ENCODE results near the gene ANKS1B. TPM values are rescaled to one million over a fixed set of nuclear protein-coding genes. Genes with fewer than 3 reads are reported as not detected.

ANKS1B gene
- total RNA-seq, 1 experiment from 2014 or later = 0.54 TPM

- H3K4me2 ChIP-seq (ENCODE audit: low read length) = no peak overlapping the region
- H3K4me3 ChIP-seq (replicated peaks in 1 of 2; ENCODE audit: low read depth in 1 of 2, low read length in 2 of 2) = no peak overlapping the region
- no peaks in the 10 kb centered on the region for H3K36me3 ChIP-seq (ENCODE audit: control insufficient read depth in 1 of 2, insufficient read depth in 2 of 2, low read length in 2 of 2)
- POLR2A ChIA-PET = no interaction called here
- intact Hi-C loops (cut with micrococcal nuclease) = no loop called here
- H3K9me3 ChIP-seq (ENCODE audit: control insufficient read depth in 1 of 2, insufficient read depth in 1 of 2, low read depth in 1 of 2, low read length in 2 of 2) = no peaks in the 10 kb centered on the region
- CTCF ChIA-PET = no interaction called here
- BruUV-seq (replicated peaks) = no TSS peak
- no peak overlapping the region for H3K9ac ChIP-seq (ENCODE audit: low read length)
- H3K9me2 ChIP-seq (ENCODE audit: insufficient read depth) = no peaks in the 10 kb centered on the region
- no peak overlapping the region for H2AFZ ChIP-seq (ENCODE audit: low read depth, low read length, poor library complexity, severe bottlenecking)
- RAD21 ChIA-PET (ENCODE audit: low non-redundant PET in 1 of 2, low total read pairs in 2 of 2, uncharacterized antibody in 2 of 2, unreplicated experiment in 2 of 2) = no interaction called here
- no peaks in the 10 kb centered on the region for H3K4me1 ChIP-seq (ENCODE audit: control insufficient read depth in 1 of 2, insufficient read depth in 2 of 2, low read length in 2 of 2)
- no peaks in the 10 kb centered on the region for H4K20me1 ChIP-seq (ENCODE audit: insufficient read depth)
- no peak overlapping the region for H3K27ac ChIP-seq (ENCODE audit: low read depth, low read length)
- TF ChIP-seq FOSL1 (IDR thresholded peaks at IDR 0.05; ENCODE audit: low read depth) = no peak
- TF ChIP-seq, protein P1, sequence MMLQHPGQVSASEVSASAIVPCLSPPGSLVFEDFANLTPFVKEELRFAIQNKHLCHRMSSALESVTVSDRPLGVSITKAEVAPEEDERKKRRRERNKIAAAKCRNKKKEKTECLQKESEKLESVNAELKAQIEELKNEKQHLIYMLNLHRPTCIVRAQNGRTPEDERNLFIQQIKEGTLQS (IDR thresholded peaks at IDR 0.05) = no peak
- no peak for TF ChIP-seq RAD21 (IDR thresholded peaks at IDR 0.05; ENCODE audit: low read depth)
- TF ChIP-seq, protein P2, sequence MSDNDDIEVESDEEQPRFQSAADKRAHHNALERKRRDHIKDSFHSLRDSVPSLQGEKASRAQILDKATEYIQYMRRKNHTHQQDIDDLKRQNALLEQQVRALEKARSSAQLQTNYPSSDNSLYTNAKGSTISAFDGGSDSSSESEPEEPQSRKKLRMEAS (IDR thresholded peaks at IDR 0.05) = no peak
- TF ChIP-seq ELF1 (IDR thresholded peaks at IDR 0.05; ENCODE audit: borderline replicate concordance, low read depth) = no peak
- TF ChIP-seq JUND (IDR thresholded peaks at IDR 0.05) = no peak
- TF ChIP-seq, protein P3, sequence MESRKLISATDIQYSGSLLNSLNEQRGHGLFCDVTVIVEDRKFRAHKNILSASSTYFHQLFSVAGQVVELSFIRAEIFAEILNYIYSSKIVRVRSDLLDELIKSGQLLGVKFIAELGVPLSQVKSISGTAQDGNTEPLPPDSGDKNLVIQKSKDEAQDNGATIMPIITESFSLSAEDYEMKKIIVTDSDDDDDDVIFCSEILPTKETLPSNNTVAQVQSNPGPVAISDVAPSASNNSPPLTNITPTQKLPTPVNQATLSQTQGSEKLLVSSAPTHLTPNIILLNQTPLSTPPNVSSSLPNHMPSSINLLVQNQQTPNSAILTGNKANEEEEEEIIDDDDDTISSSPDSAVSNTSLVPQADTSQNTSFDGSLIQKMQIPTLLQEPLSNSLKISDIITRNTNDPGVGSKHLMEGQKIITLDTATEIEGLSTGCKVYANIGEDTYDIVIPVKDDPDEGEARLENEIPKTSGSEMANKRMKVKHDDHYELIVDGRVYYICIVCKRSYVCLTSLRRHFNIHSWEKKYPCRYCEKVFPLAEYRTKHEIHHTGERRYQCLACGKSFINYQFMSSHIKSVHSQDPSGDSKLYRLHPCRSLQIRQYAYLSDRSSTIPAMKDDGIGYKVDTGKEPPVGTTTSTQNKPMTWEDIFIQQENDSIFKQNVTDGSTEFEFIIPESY (IDR thresholded peaks at IDR 0.05; ENCODE audit: extremely low read depth, insufficient replicate concordance, low read length) = no peak
- TF ChIP-seq TCF7L2 (IDR thresholded peaks at IDR 0.05; ENCODE audit: borderline replicate concordance, extremely low read depth, insufficient read depth, insufficient read length) = no peak
- TF ChIP-seq SP1 (IDR thresholded peaks at IDR 0.05; ENCODE audit: low read depth) = no peak
- TF ChIP-seq, protein P4, sequence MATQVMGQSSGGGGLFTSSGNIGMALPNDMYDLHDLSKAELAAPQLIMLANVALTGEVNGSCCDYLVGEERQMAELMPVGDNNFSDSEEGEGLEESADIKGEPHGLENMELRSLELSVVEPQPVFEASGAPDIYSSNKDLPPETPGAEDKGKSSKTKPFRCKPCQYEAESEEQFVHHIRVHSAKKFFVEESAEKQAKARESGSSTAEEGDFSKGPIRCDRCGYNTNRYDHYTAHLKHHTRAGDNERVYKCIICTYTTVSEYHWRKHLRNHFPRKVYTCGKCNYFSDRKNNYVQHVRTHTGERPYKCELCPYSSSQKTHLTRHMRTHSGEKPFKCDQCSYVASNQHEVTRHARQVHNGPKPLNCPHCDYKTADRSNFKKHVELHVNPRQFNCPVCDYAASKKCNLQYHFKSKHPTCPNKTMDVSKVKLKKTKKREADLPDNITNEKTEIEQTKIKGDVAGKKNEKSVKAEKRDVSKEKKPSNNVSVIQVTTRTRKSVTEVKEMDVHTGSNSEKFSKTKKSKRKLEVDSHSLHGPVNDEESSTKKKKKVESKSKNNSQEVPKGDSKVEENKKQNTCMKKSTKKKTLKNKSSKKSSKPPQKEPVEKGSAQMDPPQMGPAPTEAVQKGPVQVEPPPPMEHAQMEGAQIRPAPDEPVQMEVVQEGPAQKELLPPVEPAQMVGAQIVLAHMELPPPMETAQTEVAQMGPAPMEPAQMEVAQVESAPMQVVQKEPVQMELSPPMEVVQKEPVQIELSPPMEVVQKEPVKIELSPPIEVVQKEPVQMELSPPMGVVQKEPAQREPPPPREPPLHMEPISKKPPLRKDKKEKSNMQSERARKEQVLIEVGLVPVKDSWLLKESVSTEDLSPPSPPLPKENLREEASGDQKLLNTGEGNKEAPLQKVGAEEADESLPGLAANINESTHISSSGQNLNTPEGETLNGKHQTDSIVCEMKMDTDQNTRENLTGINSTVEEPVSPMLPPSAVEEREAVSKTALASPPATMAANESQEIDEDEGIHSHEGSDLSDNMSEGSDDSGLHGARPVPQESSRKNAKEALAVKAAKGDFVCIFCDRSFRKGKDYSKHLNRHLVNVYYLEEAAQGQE (IDR thresholded peaks at IDR 0.05; ENCODE audit: low read depth) = no peak
- no peak for TF ChIP-seq EZH2 (IDR thresholded peaks at IDR 0.05)
- ATAC-seq (no peak), DNase-seq (ENCODE audit: low read depth, low spot score) (no peak)
- no peaks in the 10 kb centered on the region for H3K27me3 ChIP-seq (ENCODE audit: insufficient read depth, low read length)
- H3K79me2 ChIP-seq (ENCODE audit: insufficient read depth, low read length) = no peaks in the 10 kb centered on the region
Observed at GRCh38 chr12:99618657-99619056, 366.1 kb downstream of the ANKS1B start.

All from HCT116 (cell line).